NCI-H446 (cell line): ENCODE data around the gene GPC3.
"Not testable (repeated sequence)": the region's sequence is repeated elsewhere in the genome, so short reads cannot be mapped to it uniquely, and the experiment has no call there.

ENCODE experiments used
- DNase-seq, 2 experiments: peaks; one replicate each; lab custom pipeline; 2025; lab: John Stamatoyannopoulos, UW

GPC3 gene

DNA sequence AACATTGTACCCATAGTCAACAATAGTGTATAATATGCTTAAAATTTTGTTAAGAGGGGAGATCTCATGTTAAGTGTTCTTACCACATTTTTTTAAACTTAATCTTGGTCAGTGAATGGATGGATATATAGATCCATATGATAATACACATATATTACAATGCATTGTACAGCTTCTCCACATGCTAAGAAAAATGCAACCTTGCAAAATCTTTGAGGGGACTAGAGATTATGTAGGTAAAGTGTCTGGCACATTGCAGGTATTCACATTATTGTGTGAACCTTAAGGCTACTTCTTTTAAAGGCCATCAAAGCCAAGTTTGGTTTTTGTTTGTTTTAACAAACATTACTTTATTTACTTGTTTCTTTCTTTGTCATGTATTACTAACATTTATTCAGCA lies 10.4 kb upstream of the GPC3 start:
- DNase-seq, result no peak

DNA sequence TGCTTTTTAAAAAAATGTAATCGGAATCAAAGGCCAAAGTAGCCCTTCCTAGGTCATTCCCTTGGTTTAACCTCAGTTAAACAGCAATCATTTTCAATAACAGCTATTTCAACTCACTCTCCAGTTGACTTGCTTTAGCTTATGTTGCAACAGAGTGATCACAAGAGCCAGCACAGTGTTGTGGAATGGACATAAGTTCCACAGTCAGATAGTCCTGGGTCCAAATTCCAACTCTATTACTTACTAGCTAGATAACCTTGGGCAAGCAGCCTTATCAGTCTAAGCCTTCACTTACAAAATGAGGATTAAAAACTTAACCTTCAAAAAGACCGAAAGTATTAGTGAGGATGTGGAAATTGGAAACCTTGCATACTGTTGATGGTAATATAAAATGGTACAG lies 9.2 kb upstream of the GPC3 start:
- no peak for DNase-seq

- DNase-seq, result no peak
Measured at GRCh38 chrX:133992882-133993281, 7.5 kb upstream of the GPC3 start.

GRCh38 chrX:133991814-133992213 lies 6.4 kb upstream of the GPC3 start:
- DNase-seq, result no peak

- DNase-seq, result not testable (repeated sequence)
Measured at GRCh38 chrX:133991057-133991456, 5.7 kb upstream of the GPC3 start.

DNA sequence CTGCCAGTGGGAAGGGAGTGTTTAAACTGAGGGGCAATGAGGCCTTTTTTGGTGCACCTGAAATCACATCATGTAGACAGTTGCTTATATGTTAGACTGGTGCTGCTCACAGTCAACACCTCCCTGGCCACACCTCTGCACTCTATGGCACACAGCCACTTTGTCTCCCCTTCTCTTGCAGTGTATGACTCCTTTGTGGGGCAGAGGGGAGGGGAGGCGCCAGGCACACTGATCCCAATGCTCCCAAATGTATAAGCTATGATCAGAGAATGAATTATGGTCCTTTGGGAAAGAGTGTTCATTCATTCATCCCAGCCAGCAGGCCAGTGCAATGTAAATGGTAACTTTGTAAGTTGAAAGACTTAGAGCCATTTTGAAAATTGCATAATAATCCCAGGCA lies 4.6 kb upstream of the GPC3 start:
- no peak for DNase-seq

GRCh38 chrX:133989490-133989889 lies 4.1 kb upstream of the GPC3 start:
- DNase-seq, result no peak

- DNase-seq, result no peak
Measured at GRCh38 chrX:133988010-133988409, 2.6 kb upstream of the GPC3 start.

GRCh38 chrX:133987188-133987587 lies 1.8 kb upstream of the GPC3 start:
- DNase-seq, result no peak

- DNase-seq, result peak in 1 of 2 experiments; percentile 14
Measured at GRCh38 chrX:133985967-133986683, 731 bp upstream of the GPC3 start.

DNA sequence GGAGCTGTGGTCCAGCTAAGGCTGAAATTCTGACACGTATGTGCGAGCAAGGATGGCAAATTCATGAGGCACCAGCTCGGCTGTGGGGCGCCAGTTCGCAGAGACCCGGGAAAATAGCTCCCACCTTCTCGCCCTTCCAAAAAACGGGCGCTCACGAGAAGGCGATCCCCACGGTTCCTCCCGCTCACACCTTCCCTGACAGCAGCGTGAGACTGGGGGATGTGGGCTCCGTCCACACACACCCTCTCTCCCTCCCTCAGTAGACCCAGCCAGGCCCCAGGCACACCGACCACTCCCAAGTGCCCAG lies 584 bp downstream of the GPC3 start:
- DNase-seq, result no peak

DNA sequence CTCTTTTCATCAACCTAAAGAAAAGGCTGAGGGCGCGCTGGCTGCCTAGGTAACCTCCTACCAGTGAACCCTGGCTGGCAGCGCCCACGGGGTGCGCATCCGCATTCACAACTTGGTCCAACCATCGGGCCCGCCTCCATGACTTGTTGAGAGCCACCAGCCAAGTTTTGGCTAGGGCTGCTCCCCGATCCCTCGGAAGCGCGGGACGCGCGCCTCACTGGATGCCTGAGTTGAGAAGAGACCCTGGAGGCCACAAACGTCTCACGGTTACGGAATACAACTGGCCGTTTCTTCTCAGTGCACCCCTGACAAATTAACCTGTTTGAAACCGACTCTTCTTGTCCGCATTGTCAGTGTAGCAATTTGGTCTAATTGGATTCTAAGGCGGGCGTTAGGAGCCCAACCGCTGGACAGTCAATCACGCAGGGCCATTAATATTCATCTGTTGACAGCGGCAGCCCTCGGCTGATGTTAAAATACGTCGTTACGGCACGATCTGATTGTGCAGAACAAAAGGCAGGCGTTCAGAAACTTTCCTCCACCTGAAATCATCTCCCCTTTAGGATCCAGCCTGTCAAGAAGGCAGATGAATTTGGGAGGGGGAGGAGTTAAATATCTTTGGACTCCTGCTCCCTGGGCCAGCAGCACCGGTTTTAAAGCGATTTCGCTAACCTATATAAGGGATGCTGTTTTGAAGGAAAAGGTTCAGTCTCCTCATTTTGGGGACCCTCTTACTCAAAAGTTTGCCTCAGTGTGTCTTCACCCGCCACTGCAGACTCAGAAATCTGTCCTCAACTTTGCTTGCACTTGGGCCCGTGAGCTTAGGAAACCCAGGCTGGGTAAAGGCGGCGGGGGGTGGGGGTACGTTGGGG lies 1.2 kb downstream of the GPC3 start:
- no peak for DNase-seq

GRCh38 chrX:133983256-133983973 lies 2.0 kb downstream of the GPC3 start:
- peak; percentile 15 to 23 for DNase-seq

GRCh38 chrX:133981924-133982323 lies 3.5 kb downstream of the GPC3 start:
- no peak for DNase-seq

DNA sequence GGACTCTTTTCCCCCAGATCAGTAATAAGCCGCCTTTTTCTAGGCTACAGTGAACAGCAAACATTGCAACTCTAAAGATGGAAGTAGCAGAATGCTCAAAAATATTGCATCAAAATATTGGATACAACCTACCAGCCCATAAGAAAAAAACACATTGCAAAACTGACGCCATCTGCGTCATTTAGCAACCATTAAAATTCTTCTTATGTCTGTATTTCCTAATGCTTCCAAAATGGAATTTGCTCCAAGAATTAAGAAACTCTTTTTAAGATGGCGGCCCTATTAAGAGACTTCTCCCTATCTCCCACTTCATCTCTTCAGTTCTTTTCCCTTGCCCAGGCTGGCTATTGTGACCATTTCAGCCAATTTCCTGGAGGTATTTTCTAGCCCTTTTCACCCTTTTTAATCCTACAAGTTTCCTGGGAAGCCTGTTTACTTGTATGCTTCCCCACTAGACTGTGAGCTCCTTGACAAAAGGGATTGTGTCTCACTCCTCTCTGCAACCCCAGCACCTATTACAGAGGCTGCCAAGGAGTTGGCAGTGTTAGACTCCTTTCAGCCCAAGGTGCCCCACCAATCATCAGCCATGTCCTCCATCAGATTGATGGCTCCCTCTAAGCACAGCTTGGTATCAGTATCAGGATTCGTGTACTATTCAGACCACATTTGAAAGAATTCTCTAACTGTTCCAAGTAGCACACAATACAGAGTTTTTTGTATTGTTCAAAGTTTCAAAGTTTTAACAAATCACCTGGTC lies 4.4 kb downstream of the GPC3 start:
- no peak for DNase-seq

DNA sequence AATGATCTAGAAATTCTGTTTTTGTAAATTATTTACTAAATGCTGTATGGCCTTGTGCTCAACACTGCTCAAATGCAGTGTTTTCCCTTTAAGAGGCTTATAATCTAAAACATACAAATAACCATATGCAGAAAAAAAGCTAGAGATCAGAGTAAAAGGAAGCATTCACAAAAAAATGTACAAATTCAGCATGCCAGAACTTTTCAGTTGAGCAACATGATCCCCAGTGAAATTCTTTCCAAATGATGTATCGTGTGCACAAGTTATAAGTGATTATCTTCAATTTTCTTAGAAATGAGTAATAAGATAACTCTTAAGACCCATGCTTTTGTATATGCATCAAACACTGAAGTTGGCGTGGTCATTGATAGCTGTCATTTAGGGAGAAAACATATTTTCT lies 5.0 kb downstream of the GPC3 start:
- no peak for DNase-seq

DNA sequence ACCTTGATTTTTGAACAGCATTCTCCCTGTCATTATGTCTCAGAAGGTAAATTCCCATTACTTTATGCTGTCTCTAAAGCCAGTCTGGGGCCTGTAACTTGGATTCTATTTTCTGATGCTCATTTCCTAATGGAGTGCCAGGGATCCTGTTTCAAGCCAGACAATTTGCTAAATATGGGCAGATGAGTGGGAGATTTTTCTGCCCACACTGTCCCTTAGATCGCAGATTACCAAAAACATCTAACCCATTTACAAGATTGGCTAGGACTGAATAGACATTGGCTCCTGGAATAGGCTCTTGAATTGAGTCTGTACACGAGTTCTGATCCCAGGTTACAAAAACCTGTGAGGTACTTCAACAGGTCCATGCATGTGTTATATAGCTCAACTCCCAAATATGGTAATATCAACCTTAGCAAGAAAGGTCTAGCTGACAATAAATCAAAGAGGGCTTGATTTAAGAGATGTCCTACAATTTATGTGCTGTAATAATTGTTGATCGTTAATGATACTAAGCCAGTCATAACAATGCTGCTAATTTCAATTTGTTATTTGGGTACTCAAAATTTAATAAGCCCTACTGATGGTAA lies 5.7 kb downstream of the GPC3 start:
- no peak for DNase-seq

GRCh38 chrX:133973704-133974103 lies 11.7 kb downstream of the GPC3 start:
- DNase-seq, result no peak

DNA sequence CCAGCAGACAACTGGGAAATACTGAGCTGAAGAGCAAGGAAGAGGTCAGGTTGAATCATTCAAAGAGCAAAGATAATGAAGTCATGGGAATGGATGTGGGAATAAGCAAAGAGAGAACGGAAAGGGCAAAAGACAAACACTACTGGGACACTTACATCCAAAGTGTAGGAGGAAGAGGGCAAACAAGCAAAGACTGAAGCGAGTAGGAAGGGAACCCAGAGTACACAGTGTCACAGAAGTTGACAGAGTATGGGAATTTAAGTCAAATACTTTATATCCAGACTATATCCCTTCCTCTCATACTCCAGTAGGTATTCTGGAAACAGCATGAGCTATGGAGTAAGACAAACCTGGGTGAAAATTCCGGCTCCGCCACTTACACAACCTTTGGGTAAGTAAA lies 12.5 kb downstream of the GPC3 start:
- no peak for DNase-seq

DNA sequence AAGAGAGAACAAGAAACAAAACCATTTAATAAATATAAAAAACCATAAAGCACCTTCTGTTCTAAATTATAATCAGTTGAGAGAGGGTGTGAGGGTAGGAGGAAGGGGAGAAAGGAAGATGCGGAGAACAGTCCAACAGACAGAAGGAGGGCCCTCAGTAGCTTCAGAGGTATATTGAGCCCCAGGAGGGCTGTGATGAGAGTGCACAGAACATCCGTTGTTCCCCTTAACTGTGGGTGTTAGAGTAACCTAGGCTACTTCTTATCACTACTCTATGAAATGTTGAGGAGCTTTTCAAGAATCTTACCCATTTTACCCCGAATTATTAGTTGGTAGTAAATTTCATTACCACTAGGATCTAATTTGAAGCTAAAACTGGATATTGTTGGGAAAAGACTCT lies 13.8 kb downstream of the GPC3 start:
- DNase-seq, result no peak

- DNase-seq, result no peak
Measured at GRCh38 chrX:133970076-133970475, 15.3 kb downstream of the GPC3 start.

DNA sequence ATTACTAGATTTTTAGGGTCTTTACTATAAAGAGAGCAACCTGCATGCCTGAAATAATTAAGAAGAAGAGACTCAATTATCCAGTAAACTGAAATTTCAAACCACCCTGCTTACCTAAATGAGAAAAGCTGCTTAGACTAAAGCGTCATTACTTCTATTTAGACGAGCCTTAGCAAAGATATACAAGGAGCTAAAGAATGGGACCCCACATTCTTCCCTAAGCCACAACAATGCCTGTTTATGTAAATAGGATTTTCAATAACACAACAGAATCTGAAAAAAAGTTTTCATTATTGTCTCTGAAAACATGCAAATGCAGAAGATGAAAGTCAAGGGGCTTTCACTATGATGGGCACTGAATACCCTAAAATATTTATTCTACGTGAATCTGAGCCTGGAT lies 16.2 kb downstream of the GPC3 start:
- DNase-seq, result no peak
